BLaER1 (cell line): ENCODE measurements around the gene MCTP2.

ENCODE experiments used
- H3K27ac ChIP-seq: shearing (Covaris generic); formaldehyde crosslinking; 2 replicates; pipeline ENCODE4 v1.8.1; 2022
- H3K27me3 ChIP-seq: shearing (Covaris generic); formaldehyde crosslinking; 2 replicates; pipeline ENCODE4 v1.8.1; 2022
- H3K36me3 ChIP-seq: shearing (Covaris generic); formaldehyde crosslinking; 2 replicates; pipeline ENCODE4 v1.8.1; 2022
- H3K4me1 ChIP-seq: shearing (Covaris generic); formaldehyde crosslinking; 2 replicates; pipeline ENCODE4 v1.8.1; 2022
- H3K4me2 ChIP-seq: shearing (Covaris generic); formaldehyde crosslinking; 2 replicates; pipeline ENCODE4 v1.8.1; 2022
- H3K4me3 ChIP-seq: shearing (Covaris generic); formaldehyde crosslinking; 2 replicates; pipeline ENCODE4 v1.8.1; 2022
- H3K9ac ChIP-seq: shearing (Covaris generic); formaldehyde crosslinking; 2 replicates; pipeline ENCODE4 v1.8.1; 2022
- H3K9me3 ChIP-seq: shearing (Covaris generic); formaldehyde crosslinking; 2 replicates; pipeline ENCODE4 v1.8.1; 2022
- H4K20me1 ChIP-seq: shearing (Covaris generic); formaldehyde crosslinking; 2 replicates; pipeline ENCODE4 v1.8.1; 2022
- Cebpa-rat ChIP-seq: shearing (Covaris generic); IDR thresholded peaks from 2 replicates; pipeline ENCODE4 v1.8.1; 2022

The MCTP2 gene

GRCh38 chr15:94206463-94207167 lies 24.7 kb upstream of the MCTP2 start:
- Histone ChIP-seq H3K9ac (no peak overlapping the region), H3K27ac (no peak overlapping the region), H3K27me3 (no peaks in the 10 kb centered on the region), H3K4me2 (peak overlapping the region; percentile 4; the same call in 1 of the 2 replicates), H3K36me3 (no peaks in the 10 kb centered on the region), H3K4me3 (no peak overlapping the region), H4K20me1 (no peaks in the 10 kb centered on the region), H3K9me3 (peaks cover 4% of the 10 kb centered on the region; the same call in 1 of the 2 replicates), H3K4me1 (peaks cover 7% of the 10 kb centered on the region)
- no peak for TF ChIP-seq Cebpa-rat

GRCh38 chr15:94212291-94212690 lies 19.1 kb upstream of the MCTP2 start:
- Histone ChIP-seq H3K36me3 (no peaks in the 10 kb centered on the region), H3K9ac (no peak overlapping the region), H3K4me2 (no peak overlapping the region), H4K20me1 (no peaks in the 10 kb centered on the region), H3K4me1 (no peaks in the 10 kb centered on the region), H3K4me3 (no peak overlapping the region), H3K9me3 (peaks cover 4% of the 10 kb centered on the region; the same call in 1 of the 2 replicates), H3K27ac (no peak overlapping the region), H3K27me3 (no peaks in the 10 kb centered on the region)
- TF ChIP-seq Cebpa-rat: no peak

GRCh38 chr15:94225616-94226015 lies 5.7 kb upstream of the MCTP2 start:
- Histone ChIP-seq H3K27ac (no peak overlapping the region), H3K27me3 (no peaks in the 10 kb centered on the region)

DNA sequence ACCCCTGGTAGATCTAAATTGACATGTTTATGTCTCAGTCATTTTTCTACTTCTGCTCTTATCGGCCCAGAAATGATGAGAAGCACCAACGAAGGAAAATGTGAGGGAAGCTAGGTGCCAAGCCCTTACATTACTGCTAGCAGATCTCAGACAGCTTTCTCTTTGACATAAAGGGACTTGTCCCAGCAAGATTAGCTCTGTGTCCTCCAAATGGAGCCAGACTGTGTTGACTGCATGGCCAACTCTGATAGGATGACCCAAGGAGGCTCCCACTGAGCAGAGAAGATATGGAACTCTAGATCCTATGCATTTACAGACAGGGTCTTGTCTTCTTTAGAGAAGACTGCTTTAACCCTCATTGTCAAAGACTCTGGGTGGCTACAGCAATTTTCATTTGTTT lies 2.8 kb upstream of the MCTP2 start:
- no peaks in the 10 kb centered on the region for H3K9me3 ChIP-seq
- TF ChIP-seq Cebpa-rat: no peak
- no peaks in the 10 kb centered on the region for H3K36me3 ChIP-seq
- no peak overlapping the region for H3K4me3 ChIP-seq
- no peak overlapping the region for H3K4me2 ChIP-seq
- no peaks in the 10 kb centered on the region for H3K27me3 ChIP-seq
- no peak overlapping the region for H3K27ac ChIP-seq
- peaks cover 41% of the 10 kb centered on the region for H3K4me1 ChIP-seq
- H3K9ac ChIP-seq: no peak overlapping the region
- H4K20me1 ChIP-seq: no peaks in the 10 kb centered on the region

More at GRCh38 chr15:94225616-94226015, 5.7 kb upstream of the MCTP2 start:
- no peak overlapping the region for H3K4me3 ChIP-seq
- no peaks in the 10 kb centered on the region for H3K9me3 ChIP-seq
- no peak for TF ChIP-seq Cebpa-rat
- H3K9ac ChIP-seq: no peak overlapping the region
- no peak overlapping the region for H3K4me2 ChIP-seq
- H3K36me3 ChIP-seq: no peaks in the 10 kb centered on the region
- H3K4me1 ChIP-seq: peaks cover 30% of the 10 kb centered on the region
- H4K20me1 ChIP-seq: no peaks in the 10 kb centered on the region

- Histone ChIP-seq H3K27ac (no peak overlapping the region), H3K27me3 (no peaks in the 10 kb centered on the region), H3K4me1 (peaks cover 53% of the 10 kb centered on the region), H3K4me3 (peak overlapping the region; percentile 87; the same call in 1 of the 2 replicates), H3K4me2 (peak overlapping the region; percentile 94), H3K36me3 (no peaks in the 10 kb centered on the region), H4K20me1 (no peaks in the 10 kb centered on the region; the same call in 1 of the 2 replicates), H3K9me3 (no peaks in the 10 kb centered on the region), H3K9ac (peak overlapping the region; percentile 22; the same call in 1 of the 2 replicates)
- no peak for TF ChIP-seq Cebpa-rat
Observed at GRCh38 chr15:94229591-94230369, 1.6 kb upstream of the MCTP2 start.

DNA sequence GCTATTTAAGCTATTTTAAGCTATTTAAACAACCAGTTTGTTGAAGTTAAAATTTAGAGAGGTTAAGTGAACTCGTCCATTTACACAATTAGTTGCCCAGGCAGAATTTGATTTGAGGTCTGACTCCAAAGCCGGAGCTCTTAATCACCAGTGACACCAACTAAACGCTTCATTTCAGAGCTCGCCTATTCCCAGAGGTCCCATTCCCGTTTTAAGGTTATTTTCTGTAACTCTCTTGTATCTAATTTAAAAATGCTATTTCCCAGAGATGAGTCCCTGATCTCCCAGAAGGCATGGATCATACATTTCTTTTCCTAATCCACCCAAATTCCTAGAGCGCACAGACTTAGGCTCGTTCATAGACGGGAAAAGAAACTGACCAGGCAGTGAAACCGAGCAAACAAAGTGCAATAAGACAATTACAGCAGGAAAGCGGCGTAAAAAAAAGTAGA lies 904 bp upstream of the MCTP2 start:
- H3K4me3 ChIP-seq: peak overlapping the region; percentile 87
- no peaks in the 10 kb centered on the region for H3K9me3 ChIP-seq
- no peaks in the 10 kb centered on the region for H3K36me3 ChIP-seq
- H3K27me3 ChIP-seq: no peaks in the 10 kb centered on the region
- peak overlapping the region; percentile 94 for H3K4me2 ChIP-seq
- peak overlapping the region; percentile 66 for H3K27ac ChIP-seq
- TF ChIP-seq Cebpa-rat: no peak
- peaks cover 57% of the 10 kb centered on the region for H3K4me1 ChIP-seq
- H4K20me1 ChIP-seq: no peaks in the 10 kb centered on the region; the same call in 1 of the 2 replicates
- H3K9ac ChIP-seq: peak overlapping the region; percentile 70

- H3K4me2 ChIP-seq: peak overlapping the region; percentile 94
- peak overlapping the region; percentile 66 for H3K27ac ChIP-seq
- no peak for TF ChIP-seq Cebpa-rat
- H3K36me3 ChIP-seq: no peaks in the 10 kb centered on the region
- H3K9ac ChIP-seq: peak overlapping the region; percentile 70
- no peaks in the 10 kb centered on the region; the same call in 1 of the 2 replicates for H4K20me1 ChIP-seq
- peak overlapping the region; percentile 87 for H3K4me3 ChIP-seq
- peaks cover 57% of the 10 kb centered on the region for H3K4me1 ChIP-seq
- no peaks in the 10 kb centered on the region for H3K9me3 ChIP-seq
- no peaks in the 10 kb centered on the region for H3K27me3 ChIP-seq
Observed at GRCh38 chr15:94231723-94232468, 535 bp downstream of the MCTP2 start.

DNA sequence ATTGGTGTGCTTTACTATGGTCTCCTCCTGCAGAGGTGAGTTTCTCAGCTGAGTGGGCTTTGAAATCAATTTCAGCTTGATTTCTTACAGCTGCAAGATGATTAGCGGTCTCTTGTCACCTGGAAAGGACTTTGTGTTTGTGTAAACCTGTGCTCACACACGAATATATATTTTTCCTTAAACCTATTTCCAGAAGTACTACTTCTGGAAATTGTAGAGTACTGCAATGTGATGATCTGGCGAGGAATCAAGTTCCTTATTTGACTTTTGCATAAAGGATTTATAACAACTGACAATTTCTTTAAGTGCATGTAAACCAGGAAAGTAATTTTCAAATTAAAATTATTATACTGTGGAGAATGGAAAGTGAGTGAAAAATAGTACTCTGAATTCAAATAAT lies 2.1 kb downstream of the MCTP2 start:
- Histone ChIP-seq H3K4me1 (peaks cover 70% of the 10 kb centered on the region), H3K4me3 (no peak overlapping the region), H3K27me3 (no peaks in the 10 kb centered on the region), H4K20me1 (no peaks in the 10 kb centered on the region; the same call in 1 of the 2 replicates), H3K36me3 (no peaks in the 10 kb centered on the region), H3K27ac (no peak overlapping the region), H3K9ac (no peak overlapping the region), H3K4me2 (peak overlapping the region; percentile 94), H3K9me3 (no peaks in the 10 kb centered on the region)
- no peak for TF ChIP-seq Cebpa-rat

- no peak overlapping the region for H3K4me3 ChIP-seq
- TF ChIP-seq Cebpa-rat: no peak
- no peaks in the 10 kb centered on the region for H3K36me3 ChIP-seq
- H3K27me3 ChIP-seq: no peaks in the 10 kb centered on the region
- H3K27ac ChIP-seq: no peak overlapping the region
- H3K9ac ChIP-seq: no peak overlapping the region
- no peaks in the 10 kb centered on the region for H3K9me3 ChIP-seq
- no peaks in the 10 kb centered on the region; the same call in 1 of the 2 replicates for H4K20me1 ChIP-seq
- H3K4me1 ChIP-seq: peaks cover 73% of the 10 kb centered on the region
- H3K4me2 ChIP-seq: peak overlapping the region; percentile 94
Observed at GRCh38 chr15:94234300-94234699, 2.9 kb downstream of the MCTP2 start.
